ENCODE measurements around the gene SREBF2.
"Not testable (repeated sequence)": the region's sequence is repeated elsewhere in the genome, so short reads cannot be mapped to it uniquely, and the experiment has no call there.

SREBF2 gene

DNA sequence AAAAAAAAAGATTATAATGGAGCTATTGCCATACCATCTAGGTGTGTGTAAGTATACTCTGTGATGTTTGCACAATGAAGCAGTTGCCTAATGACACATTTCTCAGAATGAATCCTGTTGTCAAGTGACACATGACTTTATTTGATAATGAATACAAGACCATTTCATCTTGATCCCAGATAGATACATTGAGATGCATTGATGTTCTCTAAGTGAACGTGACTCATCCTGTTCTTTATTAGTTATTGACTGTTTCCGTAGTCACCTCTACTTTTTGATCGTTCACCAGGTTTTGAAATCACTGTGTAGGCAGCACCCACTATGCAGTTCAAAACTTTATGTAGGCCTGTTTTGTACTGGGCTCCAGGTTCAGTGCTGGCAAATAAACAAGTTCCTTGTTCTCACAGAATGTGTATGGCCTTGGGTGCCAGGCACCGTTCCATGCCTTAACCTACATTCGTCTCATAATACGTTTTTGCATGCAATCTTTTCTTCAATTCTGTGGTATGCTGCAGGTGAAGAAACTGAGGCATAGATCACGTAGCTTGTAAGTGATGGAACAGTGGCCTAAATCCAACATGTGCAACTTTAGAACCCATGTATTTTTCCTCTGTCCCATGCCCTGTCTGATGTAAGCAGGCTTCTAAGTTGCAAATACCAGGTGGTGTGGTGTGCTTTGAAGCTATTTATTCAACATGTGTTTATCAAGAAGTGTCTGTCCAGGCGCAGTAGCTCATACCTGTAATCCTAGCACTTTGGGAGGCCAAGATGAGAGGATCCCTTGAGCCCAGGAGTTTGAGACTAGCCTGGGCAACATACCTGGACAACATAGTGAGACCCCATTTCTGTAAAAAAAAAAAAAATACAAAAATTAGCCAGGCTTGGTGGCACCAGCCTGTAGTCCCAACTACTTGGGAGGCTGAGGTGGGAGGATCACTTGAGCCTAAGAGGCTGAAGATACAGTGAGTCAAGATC lies 10.4 kb downstream of the SREBF2 start:
- DNase-seq (ENCODE audit: low spot score): no peak

DNA sequence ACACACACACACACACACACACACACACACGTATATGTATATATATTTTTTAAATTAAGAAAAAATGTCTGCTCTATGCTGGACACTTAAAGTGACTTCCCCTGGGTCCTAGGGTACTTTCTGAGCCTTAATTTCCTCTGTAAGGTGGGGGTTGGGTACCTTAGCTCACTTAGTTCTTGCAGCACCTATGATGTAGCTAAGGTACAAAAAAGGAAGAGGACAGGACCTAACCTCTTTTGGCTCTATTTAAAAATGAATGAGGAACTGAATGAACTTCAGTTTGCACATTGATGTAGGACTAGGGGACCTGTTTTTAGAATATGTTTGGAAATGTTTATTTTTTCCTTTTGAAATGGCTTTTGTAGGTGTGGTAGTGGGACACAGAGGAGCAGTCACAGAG lies 11.1 kb downstream of the SREBF2 start:
- DNase-seq (ENCODE audit: low spot score): no peak

DNA sequence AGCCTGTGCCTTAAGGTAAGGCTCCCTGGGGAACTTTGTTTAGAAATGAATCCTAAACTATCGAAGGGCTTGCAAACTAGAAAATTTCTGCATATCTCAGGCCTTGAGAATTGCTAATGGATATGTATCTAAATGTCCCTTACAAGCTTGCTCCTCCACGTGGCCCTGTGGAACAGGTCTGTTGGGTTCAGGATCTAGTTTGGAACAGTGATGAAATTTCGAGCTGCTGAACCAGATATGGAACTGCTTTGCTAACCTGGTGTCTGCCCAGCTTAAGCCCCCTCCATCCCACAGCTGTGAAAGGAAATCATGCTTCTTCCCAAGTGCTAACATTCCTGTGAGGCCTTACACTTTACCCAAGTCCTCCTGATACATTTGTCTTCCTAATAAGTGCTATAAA lies 11.6 kb downstream of the SREBF2 start:
- no peak for DNase-seq (ENCODE audit: low spot score)

DNA sequence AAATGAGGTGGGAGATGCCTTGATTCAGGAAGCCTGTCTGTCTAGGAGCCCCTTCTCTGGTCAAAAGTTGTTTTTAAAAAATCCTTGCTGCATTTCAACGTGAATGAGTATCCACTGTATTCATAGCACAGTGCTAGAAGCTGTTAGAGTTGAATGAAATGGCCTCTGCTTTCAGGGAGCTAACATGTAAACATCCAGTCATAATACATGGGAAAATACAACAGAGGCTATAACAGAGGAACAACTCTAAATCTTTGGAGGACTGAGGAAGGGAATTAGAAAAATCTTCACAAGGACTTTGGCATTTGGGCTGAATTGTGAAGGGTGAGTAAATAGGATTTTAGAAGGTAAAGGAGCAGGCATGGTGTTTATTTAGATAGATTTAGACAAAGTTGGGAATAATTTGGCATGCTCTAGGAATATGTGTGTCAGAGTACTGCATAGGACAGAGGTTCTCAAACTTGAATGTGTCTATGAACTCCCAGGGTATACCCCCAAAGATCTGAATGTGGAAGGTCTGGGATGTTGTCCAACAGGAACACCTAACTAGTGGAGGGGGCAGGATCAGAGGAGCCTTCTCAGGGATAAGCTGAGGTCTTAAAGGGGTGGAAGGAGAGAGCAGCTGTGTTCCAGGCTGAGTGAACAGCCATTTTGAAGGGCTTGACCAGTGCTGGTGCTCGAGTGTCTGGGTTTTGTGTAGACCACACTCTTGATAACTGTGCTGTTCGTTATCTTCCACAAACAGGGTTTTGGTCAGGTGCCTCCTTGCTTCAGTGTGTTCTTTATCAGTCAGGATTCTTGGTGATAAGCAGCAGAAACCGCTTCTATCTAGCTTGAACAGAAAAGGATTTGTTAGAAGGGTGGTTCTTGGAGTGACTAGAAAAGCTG lies 12.7 kb downstream of the SREBF2 start:
- DNase-seq (ENCODE audit: low spot score): no peak

DNA sequence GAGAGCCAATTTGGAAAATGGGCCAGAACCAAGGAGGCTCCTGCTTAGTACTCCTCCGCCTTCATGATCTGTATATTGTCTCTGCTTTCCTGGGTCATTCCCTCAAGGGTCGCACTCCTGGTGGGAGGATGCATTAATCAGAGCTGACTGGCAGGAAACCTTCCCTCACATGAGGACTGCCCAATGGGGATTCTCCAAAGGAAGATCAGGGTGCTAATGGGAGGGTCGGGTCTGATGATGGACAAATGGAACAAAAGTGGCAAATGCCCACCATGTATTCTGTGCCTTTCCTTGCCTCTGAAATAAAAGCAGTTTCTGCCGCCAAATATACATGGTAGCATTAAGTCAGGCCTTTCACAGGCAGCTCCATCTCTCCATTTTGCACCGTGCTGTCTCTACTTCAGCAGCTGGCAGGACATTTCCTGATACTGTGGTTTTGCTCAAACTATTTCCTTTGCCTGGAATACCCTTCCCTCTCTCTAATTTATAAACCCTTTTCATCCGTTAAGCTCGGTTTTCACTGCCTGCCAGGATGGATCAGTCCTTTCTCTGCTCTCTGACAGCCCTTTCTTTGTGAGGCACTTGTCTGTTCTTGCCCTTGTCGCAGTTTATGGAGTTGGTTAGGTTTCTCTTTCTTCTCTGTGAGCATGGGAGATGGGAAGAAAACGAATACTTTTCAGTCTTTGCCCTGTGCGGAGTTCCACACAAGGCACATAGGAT lies 13.5 kb downstream of the SREBF2 start:
- no peak for DNase-seq (ENCODE audit: low spot score)

DNA sequence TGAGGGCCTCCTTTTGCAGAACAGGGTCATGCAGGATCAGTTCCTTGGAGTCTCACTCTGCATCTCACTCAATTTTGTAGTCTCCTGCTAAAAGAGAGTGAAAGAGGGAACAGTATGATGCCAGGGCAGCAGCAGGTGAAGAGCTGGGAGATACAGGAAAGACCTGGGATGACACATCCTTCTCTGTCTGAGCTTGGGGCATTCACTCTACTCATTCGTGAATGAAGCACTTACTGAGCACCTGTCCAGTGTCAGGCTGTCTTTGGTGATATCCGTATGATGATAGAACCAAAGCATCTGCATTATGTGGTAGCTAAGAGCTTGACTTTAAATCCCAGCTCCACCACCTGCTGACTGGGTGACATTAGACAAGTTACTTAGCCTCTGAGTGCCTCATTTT lies 14.4 kb downstream of the SREBF2 start:
- no peak for DNase-seq (ENCODE audit: low spot score)

DNA sequence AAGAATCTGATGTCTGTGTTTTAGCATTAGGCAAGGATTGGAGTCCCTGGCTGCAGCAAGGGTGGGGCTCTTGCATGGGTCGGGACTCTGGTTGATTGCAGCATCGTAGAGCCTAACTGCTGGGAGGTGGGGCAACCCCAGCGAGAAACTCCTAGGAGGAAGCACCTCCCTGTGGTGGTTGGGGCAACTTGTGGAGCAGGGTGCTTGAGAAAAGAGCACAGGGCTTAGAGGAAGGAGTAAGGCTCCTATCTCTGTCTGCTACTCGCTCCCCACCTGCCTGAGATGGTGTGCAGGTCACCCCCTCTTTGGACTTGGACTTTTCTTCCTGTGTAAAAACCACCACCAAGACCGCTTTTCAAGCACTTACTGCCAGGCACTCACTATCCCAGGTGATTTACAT lies 15.6 kb downstream of the SREBF2 start:
- DNase-seq (ENCODE audit: low spot score): no peak

DNA sequence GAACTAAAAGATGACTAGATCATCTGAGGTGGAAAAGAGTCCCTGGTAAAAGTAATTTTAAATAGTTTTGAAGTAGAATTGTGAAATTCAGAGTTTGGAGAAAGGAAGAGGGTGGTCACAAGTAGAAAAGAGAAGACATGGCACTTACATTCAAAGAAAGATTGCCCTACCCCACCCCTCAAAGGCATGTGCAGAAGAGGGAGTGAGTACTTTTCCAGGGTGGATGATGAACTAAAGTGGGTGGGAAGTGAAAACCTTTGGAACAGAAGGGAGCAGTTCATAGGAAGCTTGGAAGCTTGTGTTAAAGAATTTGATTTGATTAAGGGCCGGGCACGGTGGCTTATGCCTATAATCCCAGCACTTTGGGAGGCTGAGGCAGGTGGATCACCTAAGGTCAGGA lies 23.6 kb downstream of the SREBF2 start:
- no peak for DNase-seq (ENCODE audit: low spot score)

DNA sequence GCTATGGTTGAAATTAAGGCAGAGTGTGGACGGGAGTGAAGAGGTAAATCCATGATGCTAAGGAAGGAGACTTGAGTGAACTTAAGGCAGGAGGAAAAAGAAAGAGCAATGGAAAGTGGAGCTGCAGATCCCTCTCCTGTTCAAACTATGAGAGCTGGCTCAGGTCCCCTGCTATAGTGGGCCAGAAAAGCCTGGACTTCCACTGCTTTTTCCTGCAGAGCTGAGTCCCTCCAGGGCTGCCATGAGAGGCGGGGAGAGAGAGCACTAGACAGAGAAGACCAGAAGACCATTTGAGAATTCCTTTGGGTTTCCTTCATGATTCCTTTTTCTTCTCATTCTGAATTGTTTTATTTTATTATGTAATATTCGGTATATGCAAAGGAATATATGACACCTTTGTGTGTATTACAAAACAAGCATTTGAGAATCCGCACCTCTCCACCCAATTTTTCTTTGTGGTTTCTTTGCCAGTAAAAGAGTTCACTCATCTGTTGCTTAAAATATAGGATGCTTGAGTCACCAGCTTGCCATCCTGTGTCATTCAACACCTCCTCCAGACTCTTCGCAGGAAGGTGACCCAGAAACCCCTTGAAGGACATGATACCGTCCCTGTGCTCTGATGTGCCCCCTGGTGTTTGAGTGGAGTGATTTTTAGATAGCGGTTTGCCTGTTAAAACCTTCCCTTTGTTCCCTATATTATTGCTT lies 24.4 kb downstream of the SREBF2 start:
- peak; percentile 73 for DNase-seq (ENCODE audit: low spot score)

DNA sequence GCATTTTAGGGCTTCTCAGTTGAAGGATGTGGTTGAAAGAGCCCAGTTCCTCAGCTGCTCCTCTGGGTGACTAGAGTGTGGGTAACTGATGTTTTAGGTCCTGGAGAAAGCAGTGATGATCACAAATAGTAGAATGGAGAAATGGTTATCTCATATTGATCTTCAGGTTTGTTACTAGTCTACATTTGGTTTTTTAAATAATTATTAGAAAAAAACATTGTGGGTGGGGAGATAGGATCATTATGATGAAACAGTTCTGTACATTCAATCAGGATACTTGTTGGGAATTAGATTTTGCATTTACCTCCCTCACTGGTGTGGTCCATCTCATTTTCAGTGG lies 24.9 kb downstream of the SREBF2 start:
- DNase-seq (ENCODE audit: low spot score): no peak

DNA sequence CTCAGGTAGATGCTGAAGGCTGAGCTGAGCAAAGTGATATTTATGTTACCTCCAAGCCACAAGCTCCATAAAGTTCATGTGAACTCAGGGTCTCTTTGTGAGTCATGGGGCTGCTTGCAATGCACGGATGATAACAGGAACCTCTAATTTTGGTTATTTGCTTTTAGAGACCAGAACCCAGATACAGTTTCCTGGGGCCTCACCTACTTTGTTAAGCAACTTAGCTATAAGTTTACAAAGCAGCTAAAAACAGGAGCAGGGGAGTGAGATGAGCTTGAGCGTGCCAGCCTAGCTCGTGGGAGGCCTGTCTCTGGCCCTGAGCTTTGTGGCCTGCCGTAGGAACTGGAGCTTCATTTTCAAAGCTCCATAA lies 29.2 kb downstream of the SREBF2 start:
- no peak for DNase-seq (ENCODE audit: low spot score)

DNA sequence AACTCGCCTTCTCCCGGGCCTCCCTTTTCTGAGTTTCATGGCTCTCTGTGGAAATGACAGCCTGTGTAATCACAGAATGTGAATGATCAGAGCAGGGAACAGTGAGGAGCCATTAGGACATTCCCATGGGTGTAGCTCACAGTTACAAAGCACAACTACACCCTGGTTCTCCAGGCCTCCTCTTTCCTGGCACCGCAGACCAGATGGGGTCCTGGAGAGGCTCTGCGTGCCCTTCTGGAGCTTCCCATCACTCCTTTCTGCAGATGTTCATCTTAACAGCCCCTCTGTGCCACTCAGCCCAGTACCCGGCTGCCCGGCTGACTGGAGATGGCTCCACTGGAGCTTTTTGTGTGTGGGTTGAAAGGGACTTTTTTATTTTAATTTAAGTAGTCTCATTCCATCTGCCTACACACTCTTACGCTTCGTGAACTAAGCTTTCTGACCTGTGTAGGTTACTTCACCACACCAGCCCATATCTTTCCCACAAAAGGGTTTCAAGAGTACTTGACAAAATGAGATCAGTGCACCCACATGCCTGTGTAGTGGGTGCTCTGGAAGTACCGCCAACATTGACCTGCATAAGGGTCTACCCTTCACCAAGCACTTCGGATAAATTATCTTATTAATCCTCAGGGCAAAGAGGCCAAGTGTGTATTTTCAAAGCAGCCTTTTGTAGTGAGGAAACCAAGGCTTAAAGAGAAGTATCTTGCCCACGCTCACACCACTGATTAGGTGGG lies 29.8 kb downstream of the SREBF2 start:
- DNase-seq (ENCODE audit: low spot score): no peak

DNA sequence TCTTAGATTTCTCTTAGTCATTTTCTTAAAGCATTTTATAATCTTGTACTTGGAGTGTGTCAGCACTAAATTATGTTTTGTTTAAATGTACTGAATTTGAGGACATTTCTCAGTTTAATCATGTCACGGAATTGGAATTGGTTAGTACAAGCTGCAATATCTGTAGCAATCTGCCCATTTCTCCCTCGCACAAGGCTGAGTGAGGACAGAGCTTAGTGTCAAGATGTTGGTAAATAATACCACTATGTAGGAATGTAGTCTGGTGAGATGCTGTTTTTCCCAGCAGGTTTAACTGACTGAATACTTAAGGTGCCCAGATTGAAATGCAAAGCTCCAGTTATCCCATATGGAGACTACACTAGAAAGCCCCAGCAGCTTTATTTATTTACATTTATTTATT lies 30.6 kb downstream of the SREBF2 start:
- DNase-seq (ENCODE audit: low spot score): no peak

DNA sequence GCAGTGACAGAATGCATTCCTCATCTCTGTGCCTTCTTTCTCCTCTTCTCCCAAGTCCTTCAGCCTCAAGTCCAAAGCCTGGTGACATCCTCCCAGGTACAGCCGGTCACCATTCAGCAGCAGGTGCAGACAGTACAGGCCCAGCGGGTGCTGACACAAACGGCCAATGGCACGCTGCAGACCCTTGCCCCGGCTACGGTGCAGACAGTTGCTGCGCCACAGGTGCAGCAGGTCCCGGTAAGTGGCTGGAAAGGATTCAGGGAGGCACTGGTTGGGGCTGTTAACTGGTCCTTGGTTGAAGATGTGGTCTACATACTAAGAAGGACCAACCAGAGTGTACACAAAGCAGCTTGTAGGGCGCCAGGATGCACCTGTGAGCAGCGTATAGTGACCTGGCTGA lies 35.7 kb downstream of the SREBF2 start:
- DNase-seq (ENCODE audit: low spot score): no peak

DNA sequence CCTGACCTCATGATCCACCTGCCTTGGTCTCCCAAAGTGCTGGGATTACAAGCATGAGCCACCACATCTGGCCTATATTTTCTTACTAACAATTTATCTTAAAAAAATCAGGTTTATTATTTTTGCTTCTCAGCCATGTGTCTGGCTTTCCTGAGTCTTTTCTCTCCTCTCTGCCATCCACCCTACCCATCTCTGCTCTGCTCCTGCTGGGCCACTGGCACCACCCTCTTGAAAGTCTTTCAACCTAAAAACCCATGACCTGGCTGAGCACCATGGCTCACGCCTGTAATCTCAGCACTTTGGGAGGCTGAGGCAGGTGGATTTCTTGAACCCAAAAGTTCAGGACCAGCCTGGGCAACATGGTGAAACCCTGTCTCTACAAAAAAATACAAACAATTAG lies 37.2 kb downstream of the SREBF2 start:
- not testable (repeated sequence) for DNase-seq (ENCODE audit: low spot score)

DNA sequence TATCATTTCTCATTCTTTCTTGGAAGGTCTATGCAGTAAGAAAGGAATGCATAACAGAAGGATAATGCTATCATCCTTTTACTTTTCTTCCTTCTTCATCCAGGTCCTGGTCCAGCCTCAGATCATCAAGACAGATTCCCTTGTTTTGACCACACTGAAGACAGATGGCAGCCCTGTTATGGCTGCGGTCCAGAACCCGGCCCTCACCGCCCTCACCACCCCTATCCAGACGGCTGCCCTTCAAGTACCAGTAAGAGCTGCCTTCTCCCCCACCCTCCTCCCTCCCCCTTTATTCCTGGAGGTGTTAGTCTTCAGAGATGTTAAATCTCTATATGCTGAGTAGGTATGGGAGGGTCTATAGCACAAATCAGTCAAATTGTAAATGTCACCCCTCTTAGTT lies 37.9 kb downstream of the SREBF2 start:
- no peak for DNase-seq (ENCODE audit: low spot score)

DNA sequence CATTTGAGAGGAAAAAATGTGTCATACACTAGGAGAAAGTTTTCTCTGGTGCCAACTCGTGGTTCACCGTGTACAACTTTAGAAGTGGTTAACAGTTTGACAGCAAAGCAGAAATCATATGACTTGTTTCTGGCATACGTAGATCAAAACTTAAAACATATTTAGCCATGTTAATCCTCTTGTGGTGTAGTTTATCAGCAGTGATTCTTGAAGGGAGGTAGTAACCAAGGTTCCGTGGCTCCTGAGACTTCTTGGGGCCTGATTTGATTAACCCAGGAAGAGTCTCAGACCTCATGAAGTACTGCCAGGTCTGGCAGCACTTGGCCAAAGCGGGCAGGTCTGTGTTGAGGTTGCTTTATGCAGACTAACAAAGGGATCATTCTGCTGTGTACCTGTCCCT lies 40.5 kb downstream of the SREBF2 start:
- DNase-seq (ENCODE audit: low spot score): no peak

DNA sequence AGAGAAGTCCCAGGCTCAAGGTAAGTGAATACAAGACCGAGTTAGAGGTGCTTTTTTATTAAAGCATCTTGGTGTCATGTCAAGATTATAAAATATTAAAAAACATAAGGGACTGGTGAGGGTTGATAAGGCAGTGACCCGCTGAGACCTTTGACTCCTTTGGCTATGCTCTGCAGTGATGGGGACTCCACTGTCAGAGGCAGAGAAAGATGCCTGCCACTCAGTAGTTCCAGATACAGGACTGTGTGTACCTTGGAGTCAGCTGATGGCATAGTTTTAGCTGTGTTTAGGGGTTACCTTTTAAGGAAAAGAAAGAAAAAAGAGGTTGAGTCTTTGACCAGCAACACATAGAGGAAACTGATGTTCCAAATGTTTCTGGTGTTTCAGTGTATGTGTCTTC lies 41.2 kb downstream of the SREBF2 start:
- DNase-seq (ENCODE audit: low spot score): no peak

DNA sequence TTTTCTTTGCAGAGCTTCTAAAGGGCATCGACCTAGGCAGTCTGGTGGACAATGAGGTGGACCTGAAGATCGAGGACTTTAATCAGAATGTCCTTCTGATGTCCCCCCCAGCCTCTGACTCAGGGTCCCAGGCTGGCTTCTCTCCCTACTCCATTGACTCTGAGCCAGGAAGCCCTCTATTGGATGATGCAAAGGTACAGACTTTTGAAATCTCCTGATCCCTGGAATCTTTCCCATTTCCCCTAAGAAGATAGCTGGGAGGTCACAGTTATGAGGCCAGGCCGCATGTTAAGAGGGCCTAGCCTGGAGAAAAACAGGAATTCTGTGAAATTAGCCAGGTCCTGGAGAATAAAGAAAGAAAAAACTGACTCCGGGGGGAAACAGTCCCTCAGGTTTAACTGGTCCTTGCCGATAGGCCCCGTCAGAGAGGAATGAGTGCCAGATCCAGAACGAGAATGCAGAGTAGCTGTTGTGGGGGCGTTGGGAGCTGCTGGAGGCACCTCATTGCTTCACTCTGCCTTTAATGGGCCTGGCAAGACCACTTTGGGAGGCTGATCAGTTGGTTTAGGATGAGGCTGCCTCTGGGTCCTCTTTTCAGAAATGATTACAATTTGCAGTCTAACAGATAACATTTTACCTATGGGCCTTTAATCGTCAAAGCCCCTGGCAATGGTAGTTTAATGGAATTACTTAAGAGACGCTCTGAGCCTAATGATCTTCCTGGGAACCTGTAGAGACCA lies 42.8 kb downstream of the SREBF2 start:
- no peak for DNase-seq (ENCODE audit: low spot score)

DNA sequence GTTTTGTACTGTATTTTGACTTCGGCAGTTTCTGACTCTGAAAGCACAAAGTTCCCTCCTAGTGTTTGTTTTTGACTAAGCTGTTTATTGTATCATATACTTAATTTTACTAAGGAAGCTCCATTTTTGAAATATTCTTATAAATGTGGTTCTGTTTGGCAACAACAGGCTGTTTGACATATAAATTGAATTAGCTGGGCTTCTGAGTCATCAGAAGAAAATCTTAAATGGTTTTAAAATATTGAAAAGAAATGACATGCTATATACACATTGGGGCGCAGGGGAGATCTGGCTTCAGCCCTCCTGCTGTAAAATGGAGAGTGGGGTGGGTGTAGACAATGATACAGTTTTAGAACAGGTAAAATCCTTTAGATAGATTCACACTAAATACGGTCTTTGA lies 43.4 kb downstream of the SREBF2 start:
- no peak for DNase-seq (ENCODE audit: low spot score)

DNA sequence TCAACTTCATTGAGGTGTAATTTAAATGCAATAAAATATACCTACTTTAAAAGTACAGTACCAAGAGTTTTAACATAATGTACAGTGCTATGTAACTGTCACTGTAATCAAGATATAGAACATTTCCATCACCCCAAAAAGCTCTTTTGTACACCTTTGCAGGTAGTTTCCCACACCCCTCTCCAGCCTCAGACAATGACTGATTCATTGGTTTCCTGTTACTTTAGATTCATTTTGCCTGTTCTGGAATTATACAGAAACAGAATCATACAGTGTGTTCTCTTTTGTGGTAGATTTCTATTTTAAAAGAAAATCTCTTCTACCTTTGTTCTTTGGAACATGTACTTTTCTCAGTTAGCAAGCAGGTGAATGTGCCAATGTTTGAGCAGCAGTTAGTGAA lies 43.8 kb downstream of the SREBF2 start:
- no peak for DNase-seq (ENCODE audit: low spot score)
